K562 (cell line): Measurements from ENCODE around the gene SCN1B.

Experiments
- CBX1 ChIP-seq: sonication (generic); IDR thresholded peaks from 2 replicates; pipeline ENCODE4 v1.6.1; 2016; ENCODE audit warnings: antibody characterized with exemption, low read depth, mild to moderate bottlenecking
- CEBPB ChIP-seq: fragments of 450-650 bp; IDR thresholded peaks from 2 replicates; pipeline ENCODE4 v1.6.1; 2016; ENCODE audit warnings: missing genetic modification characterization, missing compliant biosample characterization
- ERF ChIP-seq: fragments of 450-650 bp; formaldehyde crosslinking; IDR thresholded peaks from 2 replicates; pipeline ENCODE4 v1.4.0; 2020; ENCODE audit warnings: mild to moderate bottlenecking, mixed read lengths
- GATA2 ChIP-seq: sonication (generic); formaldehyde crosslinking; IDR thresholded peaks from 2 replicates; pipeline ENCODE4 v1.4.0; 2020; ENCODE audit warnings: mild to moderate bottlenecking, missing genetic modification reagents
- NR2F6 ChIP-seq: fragments of 450-650 bp; formaldehyde crosslinking; IDR thresholded peaks from 2 replicates; pipeline ENCODE4 v1.4.0; 2020; ENCODE audit warnings: mild to moderate bottlenecking
- REST ChIP-seq, 2 experiments: fragments of 450-650 bp; formaldehyde crosslinking in 1 of 2; IDR thresholded peaks; 2 replicates each; pipeline versions ENCODE4 v1.4.0 to v1.6.1; 2014 to 2020; ENCODE audit warnings: mild to moderate bottlenecking in 2 of 2, borderline replicate concordance in 1 of 2, low read depth in 1 of 2
- ZZZ3 ChIP-seq: fragments of 450-650 bp; IDR thresholded peaks from 2 replicates; pipeline ENCODE4 v1.6.1; 2016; ENCODE audit warnings: antibody characterized with exemption, mild to moderate bottlenecking, moderate library complexity
- TF ChIP-seq, protein P1 (sequence below): sonication (generic); formaldehyde crosslinking; IDR thresholded peaks from 2 replicates; pipeline ENCODE4 v1.8.0; 2023; ENCODE audit warnings: mild to moderate bottlenecking, missing genetic modification reagents
- TF ChIP-seq, protein P2 (sequence below): sonication (generic); formaldehyde crosslinking; IDR thresholded peaks from 2 replicates; pipeline ENCODE4 v1.8.1; 2023; ENCODE audit warnings: mild to moderate bottlenecking, missing genetic modification reagents

DNA sequence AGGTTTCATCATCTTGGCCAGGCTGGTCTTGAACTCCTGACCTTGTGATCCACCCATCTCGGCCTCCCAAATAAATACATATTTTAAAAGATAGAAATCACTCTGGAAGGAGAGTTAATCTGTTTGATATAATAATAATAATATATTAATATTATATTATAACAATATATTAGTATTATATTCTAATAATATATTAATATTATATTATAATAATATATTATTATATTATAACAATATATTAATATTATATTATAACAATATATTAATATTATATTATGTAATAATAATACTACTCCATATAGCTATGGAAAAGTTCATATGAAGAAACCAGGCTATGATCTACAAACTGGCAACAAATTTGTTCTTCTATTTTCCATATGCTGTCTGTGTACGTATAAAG is 28.1 kb downstream of the SCN1B start:
- TF ChIP-seq CEBPB (tag) (no peak), NR2F6 (CRISPR knock-in tag) (no peak), REST (IDR thresholded peaks at IDR 0.05; ENCODE audit: borderline replicate concordance) (no peak), REST (CRISPR knock-in tag; IDR thresholded peaks at IDR 0.05; ENCODE audit: low read depth) (no peak), CBX1 (no peak), ERF (CRISPR knock-in tag) (no peak), ZZZ3 (no peak), GATA2 (CRISPR knock-in tag) (no peak)
- TF ChIP-seq, protein P1, sequence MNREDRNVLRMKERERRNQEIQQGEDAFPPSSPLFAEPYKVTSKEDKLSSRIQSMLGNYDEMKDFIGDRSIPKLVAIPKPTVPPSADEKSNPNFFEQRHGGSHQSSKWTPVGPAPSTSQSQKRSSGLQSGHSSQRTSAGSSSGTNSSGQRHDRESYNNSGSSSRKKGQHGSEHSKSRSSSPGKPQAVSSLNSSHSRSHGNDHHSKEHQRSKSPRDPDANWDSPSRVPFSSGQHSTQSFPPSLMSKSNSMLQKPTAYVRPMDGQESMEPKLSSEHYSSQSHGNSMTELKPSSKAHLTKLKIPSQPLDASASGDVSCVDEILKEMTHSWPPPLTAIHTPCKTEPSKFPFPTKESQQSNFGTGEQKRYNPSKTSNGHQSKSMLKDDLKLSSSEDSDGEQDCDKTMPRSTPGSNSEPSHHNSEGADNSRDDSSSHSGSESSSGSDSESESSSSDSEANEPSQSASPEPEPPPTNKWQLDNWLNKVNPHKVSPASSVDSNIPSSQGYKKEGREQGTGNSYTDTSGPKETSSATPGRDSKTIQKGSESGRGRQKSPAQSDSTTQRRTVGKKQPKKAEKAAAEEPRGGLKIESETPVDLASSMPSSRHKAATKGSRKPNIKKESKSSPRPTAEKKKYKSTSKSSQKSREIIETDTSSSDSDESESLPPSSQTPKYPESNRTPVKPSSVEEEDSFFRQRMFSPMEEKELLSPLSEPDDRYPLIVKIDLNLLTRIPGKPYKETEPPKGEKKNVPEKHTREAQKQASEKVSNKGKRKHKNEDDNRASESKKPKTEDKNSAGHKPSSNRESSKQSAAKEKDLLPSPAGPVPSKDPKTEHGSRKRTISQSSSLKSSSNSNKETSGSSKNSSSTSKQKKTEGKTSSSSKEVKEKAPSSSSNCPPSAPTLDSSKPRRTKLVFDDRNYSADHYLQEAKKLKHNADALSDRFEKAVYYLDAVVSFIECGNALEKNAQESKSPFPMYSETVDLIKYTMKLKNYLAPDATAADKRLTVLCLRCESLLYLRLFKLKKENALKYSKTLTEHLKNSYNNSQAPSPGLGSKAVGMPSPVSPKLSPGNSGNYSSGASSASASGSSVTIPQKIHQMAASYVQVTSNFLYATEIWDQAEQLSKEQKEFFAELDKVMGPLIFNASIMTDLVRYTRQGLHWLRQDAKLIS (CRISPR knock-in tag), result no peak
- TF ChIP-seq, protein P2, sequence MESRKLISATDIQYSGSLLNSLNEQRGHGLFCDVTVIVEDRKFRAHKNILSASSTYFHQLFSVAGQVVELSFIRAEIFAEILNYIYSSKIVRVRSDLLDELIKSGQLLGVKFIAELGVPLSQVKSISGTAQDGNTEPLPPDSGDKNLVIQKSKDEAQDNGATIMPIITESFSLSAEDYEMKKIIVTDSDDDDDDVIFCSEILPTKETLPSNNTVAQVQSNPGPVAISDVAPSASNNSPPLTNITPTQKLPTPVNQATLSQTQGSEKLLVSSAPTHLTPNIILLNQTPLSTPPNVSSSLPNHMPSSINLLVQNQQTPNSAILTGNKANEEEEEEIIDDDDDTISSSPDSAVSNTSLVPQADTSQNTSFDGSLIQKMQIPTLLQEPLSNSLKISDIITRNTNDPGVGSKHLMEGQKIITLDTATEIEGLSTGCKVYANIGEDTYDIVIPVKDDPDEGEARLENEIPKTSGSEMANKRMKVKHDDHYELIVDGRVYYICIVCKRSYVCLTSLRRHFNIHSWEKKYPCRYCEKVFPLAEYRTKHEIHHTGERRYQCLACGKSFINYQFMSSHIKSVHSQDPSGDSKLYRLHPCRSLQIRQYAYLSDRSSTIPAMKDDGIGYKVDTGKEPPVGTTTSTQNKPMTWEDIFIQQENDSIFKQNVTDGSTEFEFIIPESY (CRISPR knock-in tag), result no peak
